ENCODE measurements around the gene DPH1.
A peak's percentile ranks its signal among the peaks of the same experiment; 100 is the strongest.

The DPH1 gene

DNA sequence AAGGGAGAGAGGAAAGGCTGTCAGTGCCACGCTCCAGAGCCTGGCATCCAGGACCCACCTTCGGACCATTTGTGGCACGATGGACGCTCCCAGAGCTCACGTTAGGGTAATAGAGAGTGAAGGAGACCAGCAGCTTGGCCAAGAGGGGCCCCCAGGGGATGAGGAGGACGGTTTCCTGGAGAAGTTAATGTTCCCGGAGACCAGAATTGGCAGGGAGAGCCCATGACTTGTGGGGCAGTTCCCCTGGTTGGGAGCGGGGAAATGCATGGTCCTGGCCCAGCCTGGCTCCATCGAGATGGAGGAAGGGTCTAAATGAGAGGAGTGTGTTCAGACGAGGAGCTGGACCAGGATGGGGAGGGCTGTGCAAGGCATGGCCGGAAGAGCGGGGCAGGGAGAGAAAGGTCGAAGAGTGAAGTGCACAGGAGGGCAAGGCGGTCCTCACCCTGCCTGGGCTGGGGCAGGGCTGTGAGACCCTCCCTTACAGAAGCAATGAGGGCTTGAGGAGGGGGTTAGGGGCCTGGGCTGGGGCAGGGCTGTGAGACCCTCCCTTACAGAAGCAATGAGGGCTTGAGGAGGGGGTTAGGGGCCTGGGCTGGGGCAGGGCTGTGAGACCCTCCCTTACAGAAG is 22.1 kb downstream of the DPH1 start:
- no peak for DNase-seq

DNA sequence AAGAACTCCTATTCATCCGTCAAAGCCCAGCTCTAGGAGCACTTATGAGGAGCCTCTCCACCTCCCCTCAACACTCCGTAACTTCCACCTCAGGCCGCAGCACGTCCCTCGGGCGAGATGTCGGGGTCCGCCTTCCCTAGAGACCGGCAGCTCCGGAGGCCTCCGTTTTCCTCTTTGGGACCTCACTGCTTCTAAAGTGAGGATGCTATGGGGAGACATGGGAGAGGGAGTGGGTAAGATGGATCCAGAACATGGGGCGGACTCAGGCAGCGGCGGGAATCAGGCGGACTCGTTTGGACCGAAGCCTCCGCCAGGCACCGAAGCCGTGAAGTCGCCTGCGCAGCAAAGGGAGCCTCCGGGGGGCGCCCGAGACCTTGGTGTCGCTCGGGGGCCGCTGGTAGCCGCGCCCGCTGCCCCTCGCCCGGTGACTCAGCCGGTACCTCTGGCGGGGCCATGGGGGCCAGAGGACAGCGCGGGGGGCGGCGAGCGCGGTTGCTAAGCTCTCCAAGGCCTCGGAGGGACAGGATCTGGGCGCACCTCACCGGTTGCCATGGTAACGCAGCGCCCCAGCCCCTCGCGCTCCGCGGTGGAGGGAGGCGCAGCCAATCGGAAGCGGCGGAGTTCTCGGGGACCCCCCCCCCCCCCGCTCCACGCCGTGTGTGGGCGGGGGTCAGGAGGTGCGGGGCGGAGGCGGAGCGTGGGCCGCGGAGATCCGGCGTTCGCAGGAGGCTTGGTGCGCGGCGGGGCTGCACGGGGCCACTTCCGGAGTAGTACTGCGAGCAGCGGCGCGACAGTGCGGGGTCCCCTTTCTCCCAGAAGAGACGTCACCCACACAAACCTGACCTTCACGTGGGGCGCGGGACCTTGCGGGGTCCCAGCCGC is 23.7 kb downstream of the DPH1 start:
- DNase-seq: peak; percentile 25 to 34

DNA sequence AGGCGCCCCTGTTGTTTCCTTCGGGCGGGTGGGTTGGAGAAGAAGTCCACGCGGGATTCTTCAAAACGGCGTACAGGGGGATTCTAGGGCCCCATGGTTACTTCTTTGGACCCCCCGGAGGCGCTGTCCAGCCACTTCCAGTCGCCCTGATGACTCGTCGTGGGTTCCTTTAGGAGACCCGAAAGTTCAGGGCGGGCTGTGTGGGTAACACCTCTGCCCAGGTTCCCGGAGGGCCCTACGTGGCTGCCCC is 24.2 kb downstream of the DPH1 start:
- no peak for DNase-seq

DNA sequence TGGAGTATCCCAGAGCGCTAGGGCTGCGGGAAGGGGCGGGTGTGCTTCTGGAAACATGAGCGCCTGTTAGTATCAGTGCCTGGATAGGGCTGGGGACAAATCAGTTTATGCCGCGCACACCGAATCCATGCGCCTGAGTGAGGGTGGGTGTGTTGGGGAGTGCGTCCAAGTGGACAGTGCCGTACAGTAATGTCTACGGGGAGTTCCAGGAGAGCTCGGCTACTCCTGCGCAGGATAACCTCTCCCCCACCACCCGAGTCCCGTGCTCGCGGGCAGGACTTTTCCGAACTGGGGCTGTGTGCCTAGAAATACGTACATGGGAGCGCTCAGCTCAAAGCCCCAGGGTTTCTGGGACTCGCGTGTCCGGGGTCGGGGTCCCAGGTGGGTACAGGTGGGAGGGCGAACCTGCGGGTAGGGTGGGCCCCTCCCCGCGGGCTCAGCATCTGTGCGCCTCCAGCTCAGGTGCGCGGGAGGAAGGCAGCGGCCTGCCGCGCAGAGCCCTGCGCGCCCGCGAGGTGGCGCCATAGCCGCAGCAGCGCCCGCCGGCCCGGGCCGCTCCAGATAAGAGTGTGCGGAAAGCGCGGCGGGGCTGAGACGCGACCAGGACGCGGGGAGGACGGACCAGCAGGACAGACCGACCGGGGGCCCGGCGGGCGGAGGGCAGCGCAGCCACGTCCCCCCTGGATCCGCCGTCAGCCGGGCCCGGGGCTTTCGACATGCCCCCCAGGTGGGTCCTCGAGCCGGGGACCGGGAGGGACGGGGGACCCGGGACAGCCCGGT is 24.7 kb downstream of the DPH1 start, which contains the start of gene HIC1:
Gene HIC1 (plus strand): TSS at position 592 of the 780 bp plus-strand sequence. CDS start 1,588 bp downstream, outside the sequence.
- peak; percentile 31 to 43 for DNase-seq

DNA sequence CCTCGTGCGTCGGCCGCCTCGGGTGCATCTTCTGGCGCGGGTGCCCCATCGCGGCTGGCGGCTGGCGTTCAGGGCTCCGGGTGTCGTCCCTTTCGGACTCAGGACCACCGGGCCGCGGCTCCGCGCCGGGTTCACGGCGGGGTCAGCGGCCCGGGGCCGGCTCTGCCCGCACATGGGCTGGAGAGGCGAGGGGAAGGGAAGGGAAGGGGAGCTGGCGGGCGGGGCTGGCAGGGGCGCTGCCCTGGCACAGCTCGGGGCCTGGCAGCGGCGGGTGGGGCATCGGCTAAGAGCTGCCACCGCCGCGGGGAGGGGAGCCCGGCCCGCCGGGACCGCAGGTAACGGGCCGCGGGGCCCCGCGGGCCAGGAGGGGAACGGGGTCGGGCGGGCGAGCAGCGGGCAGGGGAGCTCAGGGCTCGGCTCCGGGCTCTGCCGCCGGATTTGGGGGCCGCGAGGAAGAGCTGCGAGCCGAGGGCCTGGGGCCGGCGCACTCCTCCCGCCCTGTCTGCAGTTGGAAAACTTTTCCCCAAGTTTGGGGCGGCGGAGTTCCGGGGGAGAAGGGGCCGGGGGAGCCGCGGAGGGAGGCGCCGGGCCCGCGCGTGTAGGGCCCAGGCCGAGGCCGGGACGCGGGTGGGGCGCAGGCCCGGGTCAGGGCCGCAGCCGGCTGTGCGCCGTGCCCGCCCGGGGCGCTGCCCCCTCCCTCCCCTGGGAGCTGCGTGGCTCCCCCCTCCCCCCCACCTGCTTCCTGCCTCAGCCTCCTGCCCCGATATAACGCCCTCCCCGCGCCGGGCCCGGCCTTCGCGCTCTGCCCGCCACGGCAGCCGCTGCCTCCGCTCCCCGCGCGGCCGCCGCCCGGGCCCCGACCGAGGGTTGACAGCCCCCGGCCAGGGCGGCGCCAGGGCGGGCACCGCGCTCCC is 25.6 kb downstream of the DPH1 start:
- DNase-seq: no peak

DNA sequence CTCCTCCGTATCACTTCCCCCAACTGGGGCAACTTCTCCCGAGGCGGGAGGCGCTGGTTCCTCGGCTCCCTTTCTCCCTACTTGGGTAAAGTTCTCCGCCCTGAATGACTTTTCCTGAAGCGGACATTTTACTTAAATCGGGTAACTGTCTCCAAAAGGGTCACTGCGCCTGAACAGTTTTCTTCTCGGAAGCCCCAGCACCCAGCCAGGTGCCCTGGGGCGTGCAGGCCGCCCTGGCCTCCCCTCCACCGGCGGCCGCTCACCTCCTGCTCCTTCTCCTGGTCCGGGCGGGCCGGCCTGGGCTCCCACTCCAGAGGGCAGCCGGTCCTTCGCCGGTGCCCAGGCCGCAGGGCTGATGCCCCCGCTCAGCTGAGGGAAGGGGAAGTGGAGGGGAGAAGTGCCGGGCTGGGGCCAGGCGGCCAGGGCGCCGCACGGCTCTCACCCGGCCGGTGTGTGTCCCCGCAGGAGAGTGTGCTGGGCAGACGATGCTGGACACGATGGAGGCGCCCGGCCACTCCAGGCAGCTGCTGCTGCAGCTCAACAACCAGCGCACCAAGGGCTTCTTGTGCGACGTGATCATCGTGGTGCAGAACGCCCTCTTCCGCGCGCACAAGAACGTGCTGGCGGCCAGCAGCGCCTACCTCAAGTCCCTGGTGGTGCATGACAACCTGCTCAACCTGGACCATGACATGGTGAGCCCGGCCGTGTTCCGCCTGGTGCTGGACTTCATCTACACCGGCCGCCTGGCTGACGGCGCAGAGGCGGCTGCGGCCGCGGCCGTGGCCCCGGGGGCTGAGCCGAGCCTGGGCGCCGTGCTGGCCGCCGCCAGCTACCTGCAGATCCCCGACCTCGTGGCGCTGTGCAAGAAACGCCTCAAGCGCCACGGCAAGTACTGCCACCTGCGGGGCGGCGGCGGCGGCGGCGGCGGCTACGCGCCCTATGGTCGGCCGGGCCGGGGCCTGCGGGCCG is 26.5 kb downstream of the DPH1 start:
- DNase-seq: no peak

DNA sequence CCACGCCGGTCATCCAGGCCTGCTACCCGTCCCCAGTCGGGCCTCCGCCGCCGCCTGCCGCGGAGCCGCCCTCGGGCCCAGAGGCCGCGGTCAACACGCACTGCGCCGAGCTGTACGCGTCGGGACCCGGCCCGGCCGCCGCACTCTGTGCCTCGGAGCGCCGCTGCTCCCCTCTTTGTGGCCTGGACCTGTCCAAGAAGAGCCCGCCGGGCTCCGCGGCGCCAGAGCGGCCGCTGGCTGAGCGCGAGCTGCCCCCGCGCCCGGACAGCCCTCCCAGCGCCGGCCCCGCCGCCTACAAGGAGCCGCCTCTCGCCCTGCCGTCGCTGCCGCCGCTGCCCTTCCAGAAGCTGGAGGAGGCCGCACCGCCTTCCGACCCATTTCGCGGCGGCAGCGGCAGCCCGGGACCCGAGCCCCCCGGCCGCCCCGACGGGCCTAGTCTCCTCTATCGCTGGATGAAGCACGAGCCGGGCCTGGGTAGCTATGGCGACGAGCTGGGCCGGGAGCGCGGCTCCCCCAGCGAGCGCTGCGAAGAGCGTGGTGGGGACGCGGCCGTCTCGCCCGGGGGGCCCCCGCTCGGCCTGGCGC is 27.3 kb downstream of the DPH1 start:
- no peak for DNase-seq

DNA sequence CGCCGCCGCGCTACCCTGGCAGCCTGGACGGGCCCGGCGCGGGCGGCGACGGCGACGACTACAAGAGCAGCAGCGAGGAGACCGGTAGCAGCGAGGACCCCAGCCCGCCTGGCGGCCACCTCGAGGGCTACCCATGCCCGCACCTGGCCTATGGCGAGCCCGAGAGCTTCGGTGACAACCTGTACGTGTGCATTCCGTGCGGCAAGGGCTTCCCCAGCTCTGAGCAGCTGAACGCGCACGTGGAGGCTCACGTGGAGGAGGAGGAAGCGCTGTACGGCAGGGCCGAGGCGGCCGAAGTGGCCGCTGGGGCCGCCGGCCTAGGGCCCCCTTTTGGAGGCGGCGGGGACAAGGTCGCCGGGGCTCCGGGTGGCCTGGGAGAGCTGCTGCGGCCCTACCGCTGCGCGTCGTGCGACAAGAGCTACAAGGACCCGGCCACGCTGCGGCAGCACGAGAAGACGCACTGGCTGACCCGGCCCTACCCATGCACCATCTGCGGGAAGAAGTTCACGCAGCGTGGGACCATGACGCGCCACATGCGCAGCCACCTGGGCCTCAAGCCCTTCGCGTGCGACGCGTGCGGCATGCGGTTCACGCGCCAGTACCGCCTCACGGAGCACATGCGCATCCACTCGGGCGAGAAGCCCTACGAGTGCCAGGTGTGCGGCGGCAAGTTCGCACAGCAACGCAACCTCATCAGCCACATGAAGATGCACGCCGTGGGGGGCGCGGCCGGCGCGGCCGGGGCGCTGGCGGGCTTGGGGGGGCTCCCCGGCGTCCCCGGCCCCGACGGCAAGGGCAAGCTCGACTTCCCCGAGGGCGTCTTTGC is 28.0 kb downstream of the DPH1 start:
- DNase-seq: no peak

DNA sequence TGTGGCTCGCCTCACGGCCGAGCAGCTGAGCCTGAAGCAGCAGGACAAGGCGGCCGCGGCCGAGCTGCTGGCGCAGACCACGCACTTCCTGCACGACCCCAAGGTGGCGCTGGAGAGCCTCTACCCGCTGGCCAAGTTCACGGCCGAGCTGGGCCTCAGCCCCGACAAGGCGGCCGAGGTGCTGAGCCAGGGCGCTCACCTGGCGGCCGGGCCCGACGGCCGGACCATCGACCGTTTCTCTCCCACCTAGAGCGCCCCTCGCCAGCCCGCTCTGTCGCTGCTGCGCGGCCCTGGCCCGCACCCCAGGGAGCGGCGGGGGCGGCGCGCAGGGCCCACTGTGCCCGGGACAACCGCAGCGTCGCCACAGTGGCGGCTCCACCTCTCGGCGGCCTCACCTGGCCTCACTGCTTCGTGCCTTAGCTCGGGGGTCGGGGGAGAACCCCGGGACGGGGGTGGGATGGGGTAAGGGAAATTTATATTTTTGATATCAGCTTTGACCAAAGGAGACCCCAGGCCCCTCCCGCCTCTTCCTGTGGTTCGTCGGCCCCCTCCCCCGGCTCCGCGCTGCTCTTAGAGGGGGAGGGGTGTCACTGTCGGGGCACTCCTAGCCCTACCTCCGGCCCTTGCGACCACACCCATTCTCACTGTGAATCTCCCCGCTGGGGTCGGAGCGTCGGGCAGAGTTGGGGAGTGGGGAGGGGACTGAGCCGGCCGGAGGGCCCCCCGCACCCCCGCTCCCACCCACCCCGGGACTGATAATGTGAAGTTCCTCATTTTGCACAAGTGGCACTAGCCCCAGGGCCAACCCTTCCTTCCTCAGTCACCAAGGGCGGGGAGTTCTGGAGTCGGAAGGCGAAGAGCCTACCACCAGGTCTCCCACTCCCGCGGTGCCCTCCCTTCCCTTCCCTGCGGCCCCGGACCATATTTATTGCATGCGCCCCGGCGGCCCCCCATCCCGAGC is 28.9 kb downstream of the DPH1 start:
- DNase-seq: peak; percentile 68 to 77

DNA sequence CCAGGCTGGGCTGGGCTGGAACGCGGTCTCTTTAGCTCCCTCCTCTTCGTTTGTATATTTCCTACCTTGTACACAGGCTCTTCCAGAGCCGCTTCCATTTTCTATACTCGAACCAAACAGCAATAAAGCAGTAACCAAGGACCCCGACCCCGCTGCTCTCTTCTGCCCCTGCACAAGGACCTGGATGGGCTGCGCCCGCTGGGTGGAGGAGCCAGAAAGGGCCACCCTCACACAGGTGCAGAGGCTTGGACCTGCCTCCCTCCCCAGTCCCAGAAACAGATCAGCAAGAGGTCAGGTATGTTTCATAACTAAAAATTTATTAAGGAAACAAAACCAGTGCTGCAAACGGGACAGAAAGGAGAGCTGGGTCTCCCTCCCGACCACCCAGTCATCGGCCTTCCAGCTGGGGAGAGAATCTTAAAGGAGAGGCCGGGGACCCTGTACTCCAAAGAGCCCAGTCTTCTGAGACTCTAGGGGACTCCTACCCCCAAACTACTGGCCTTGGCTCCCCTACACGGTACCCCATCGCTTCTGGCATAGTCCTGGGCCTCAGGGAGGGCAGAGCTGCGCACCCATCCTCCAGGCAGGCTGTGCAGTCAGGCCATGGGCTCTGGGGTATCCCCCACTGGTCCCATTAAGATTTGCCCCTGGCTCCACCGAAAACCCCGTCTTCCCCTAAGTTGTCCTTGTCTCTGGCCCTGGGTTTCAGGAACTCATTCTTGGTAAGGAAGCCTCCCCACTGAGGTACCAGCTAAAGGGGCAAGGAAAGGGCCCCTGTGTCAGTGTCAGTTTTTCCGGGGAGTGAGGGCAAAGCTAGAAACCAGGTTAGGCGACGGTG is 29.8 kb downstream of the DPH1 start:
- DNase-seq: no peak

DNA sequence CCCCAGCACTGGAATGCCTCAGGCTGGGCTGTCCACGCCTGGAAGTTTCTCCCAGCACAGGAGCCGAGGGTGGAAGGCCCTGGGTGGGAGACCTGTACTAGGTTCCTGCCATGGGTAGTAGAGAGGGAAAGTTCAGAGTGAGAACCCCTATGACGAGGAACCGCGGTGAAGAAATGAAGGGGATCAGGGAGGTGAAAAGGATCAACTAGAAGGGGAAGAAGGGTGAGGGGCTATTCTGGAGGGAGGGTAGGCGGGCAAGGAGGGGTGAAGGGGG is 30.4 kb downstream of the DPH1 start:
- no peak for DNase-seq

DNA sequence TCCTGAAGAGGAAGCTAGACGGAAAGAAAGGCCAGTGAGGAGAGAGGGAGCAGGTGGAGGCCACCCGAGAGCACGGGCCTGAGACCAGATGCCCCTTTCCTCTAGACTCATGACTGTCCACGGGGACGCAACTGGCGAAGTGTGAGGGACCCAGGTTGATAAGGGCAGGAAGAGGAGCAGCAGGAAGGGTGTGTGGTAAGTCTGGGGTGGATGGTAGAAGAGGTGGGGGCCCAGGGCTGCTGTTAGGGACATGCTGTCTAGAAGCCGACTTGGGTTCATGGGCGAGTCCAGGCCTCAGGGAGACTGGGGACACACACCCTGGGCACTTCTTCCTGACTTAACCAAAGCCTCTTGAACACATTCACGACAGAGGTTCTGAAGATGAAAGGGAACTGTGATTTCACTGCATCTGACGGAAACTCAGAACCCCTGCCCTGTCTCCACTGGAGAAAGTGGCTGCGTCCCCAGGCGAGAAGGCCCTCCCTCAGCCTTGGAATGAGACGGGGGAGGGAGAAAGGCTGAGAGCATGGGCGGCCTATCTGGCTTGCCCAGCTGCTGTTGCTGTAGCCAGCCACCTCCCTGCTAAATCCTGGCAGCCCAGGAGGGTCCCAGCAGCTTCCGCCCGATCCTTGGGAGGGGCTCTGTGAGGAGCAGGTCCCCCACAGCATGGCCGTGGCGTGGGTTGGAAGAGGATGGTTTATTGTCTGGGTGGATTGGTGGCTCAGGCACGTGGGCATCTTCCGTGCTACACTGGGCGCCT is 30.9 kb downstream of the DPH1 start:
- DNase-seq: no peak

DNA sequence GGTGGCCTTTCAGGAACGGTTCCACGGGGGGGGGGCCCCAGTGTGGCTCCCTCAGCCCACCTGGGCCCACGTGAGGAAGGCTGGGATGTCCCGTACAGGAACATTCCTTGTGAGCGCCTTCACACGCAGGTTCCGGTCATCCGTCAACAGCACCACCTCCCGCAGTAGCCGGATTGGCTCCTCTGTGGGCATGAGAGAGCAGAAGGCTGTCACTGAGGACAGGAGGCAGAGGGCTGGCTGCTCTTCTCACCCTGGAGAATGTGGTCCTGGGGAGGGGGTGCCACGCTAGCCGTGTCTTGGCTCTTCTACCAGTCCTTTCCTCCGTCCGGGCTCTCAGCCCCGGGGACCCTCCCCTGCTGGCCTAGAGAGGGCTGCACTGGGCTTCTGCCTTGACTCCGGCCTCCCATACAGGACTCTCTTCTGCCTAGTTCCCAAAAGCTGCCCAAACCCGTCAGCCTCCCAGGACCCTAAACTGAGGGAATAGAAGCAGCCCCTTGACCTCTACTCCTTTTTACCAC is 31.5 kb downstream of the DPH1 start:
- no peak for DNase-seq

DNA sequence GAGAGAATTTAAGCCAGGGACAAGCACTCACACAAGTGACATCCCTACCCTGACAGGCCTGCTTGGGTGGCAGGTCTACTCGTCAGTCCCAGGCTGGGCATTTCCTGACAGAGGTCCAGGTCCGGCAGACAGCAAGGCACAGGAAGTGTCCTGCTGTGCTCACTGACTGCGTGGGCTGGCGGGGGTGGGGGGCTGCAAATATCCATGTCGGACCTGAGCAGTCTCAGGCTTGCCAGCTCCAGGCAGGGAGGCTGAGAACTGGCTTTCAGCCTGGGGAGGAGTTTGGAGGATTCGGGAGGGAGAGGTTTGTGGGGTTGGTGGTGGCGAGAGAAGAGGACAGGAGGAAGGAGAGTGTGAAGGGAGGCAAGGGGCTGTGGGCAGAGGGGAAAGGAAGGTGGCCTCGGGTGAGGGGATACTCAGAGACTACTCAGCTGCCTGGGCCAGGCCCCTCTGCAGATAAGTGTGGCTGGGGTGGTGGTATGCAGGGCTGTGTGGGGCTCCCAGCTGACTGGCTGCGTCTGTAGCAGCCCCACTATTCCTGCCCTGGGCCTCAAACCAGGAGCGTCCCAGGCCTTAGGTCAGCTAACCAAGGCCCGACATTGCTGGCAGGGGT is 32.7 kb downstream of the DPH1 start:
- DNase-seq: no peak

DNA sequence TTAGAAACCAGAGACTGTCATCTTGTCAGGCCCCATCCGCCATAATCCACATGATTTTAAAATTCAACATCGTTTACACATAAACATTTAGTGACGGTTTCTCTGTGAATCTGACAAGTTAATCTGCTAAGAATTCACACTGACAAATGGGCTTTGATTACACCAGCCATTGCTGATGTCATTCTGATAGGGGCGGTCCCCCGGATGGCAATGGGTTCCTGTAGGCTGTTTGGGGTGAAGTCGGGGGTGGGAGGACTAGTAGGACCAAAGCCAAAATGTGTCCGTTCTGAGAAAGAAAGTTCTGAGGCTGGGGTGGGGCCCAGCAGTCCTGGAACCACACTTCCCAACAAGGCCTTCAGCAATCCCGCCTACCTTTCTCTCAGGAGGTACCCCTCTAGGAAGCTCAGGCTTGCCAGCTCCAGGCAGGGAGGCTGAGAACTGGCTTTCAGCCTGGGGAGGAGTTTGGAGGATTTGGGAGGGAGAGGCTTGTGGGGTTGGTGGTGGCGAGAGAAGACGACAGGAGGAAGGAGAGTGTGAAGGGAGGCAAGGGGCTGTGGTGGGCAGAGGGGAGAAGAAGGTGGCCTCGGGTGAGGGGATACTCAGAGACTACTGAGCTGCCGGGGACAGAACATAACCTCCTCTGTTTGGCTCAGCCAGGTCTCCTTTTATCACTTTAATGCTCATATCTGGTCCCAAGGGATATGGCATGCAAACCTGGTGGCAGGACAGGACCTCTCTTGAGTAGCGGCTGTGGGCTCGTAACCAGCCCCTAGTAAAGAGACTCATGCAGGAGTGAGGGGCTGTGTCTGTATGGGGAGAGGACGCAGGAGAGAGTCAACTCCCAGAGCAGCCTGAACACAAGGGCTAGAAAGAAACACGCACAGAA is 33.6 kb downstream of the DPH1 start:
- no peak for DNase-seq

DNA sequence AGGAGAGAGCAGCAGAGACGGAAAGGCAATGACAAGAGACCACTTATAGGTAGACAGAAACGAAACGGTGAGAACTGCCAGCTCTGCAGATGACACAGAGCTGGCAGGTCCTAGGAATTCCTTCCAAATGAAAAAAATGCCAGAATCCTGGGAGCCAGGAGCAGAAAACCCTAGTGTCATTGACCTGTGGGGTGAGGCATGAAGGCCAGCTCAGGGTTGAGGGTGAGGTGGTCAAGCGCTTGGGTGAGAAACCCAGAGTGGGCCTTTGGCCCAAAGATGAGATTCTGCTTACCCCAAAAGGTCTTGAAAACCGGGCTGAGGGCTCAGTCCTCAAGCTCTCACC is 34.2 kb downstream of the DPH1 start:
- no peak for DNase-seq

All from Kasumi-1 (cell line).